ENCODE results near the gene VENTX.

GRCh38 chr10:133199992-133200611, 37.6 kb upstream of the VENTX start:
- TF ChIP-seq CTCF (IDR thresholded peaks at IDR 0.05 in 4 of 5, conservative IDR thresholded peaks at IDR 0.05 in 1 of 5) = no peak
- TF ChIP-seq POLR2A (IDR thresholded peaks at IDR 0.05) = no peak

All from gastrocnemius medialis (tissue), 4 donors.